WTC11 (cell line): ENCODE data around the gene HSPBAP1. TPM values are rescaled to one million over a fixed set of nuclear protein-coding genes. Genes with fewer than 3 reads are reported as not detected.

Experiments used
- AFF4 ChIP-seq: sonication (generic); formaldehyde crosslinking; IDR thresholded peaks from 2 replicates; pipeline ENCODE4 v1.8.1; 2023; ENCODE audit warnings: mild to moderate bottlenecking, missing genetic modification reagents, borderline replicate concordance
- ARID4B ChIP-seq: sonication (generic); formaldehyde crosslinking; IDR thresholded peaks from 2 replicates; pipeline ENCODE4 v1.8.0; 2023; ENCODE audit warnings: missing genetic modification reagents, mild to moderate bottlenecking, borderline replicate concordance
- CREB1 ChIP-seq: sonication (generic); formaldehyde crosslinking; IDR thresholded peaks from 2 replicates; pipeline ENCODE4 v1.8.0; 2023; ENCODE audit warnings: mild to moderate bottlenecking, missing genetic modification reagents
- E2F4 ChIP-seq: sonication (generic); formaldehyde crosslinking; IDR thresholded peaks from 2 replicates; pipeline ENCODE4 v1.8.1; 2022; ENCODE audit warnings: low read depth, mild to moderate bottlenecking, moderate library complexity, missing genetic modification reagents, borderline replicate concordance
- EMX1 ChIP-seq: fragments of 250-450 bp; sonication (Bioruptor Pico); IDR thresholded peaks from 2 replicates; pipeline ENCODE4 v1.8.0; 2021; ENCODE audit warnings: mild to moderate bottlenecking
- GABPB1 ChIP-seq: sonication (generic); formaldehyde crosslinking; IDR thresholded peaks from 2 replicates; pipeline ENCODE4 v1.8.1; 2023; ENCODE audit warnings: mild to moderate bottlenecking, missing genetic modification reagents
- MXD4 ChIP-seq: fragments of 250-450 bp; sonication (Bioruptor Pico); IDR thresholded peaks from 2 replicates; pipeline ENCODE4 v1.8.0; 2021; ENCODE audit warnings: mild to moderate bottlenecking, moderate library complexity, borderline replicate concordance
- NFATC4 ChIP-seq: fragments of 250-450 bp; sonication (Bioruptor Pico); IDR thresholded peaks from 2 replicates; pipeline ENCODE4 v1.9.0; 2021; ENCODE audit warnings: mild to moderate bottlenecking
- PRDM15 ChIP-seq: sonication (generic); formaldehyde crosslinking; IDR thresholded peaks from 2 replicates; pipeline ENCODE4 v1.8.0; 2022; ENCODE audit warnings: missing genetic modification reagents
- RELA ChIP-seq: sonication (generic); formaldehyde crosslinking; IDR thresholded peaks from 2 replicates; pipeline ENCODE4 v1.8.1; 2022; ENCODE audit warnings: missing genetic modification reagents, mild to moderate bottlenecking, borderline replicate concordance
- SP1 ChIP-seq: sonication (generic); formaldehyde crosslinking; conservative IDR thresholded peaks from 2 replicates; pipeline ENCODE4 v1.8.1; 2022; ENCODE audit warnings: missing genetic modification reagents
- ZNF263 ChIP-seq: sonication (generic); formaldehyde crosslinking; IDR thresholded peaks from 2 replicates; pipeline ENCODE4 v1.8.1; 2022; ENCODE audit warnings: low read depth, mild to moderate bottlenecking, moderate library complexity, missing genetic modification reagents
- ZNF281 ChIP-seq: sonication (generic); formaldehyde crosslinking; IDR thresholded peaks from 2 replicates; pipeline ENCODE4 v1.8.0; 2023; ENCODE audit warnings: mild to moderate bottlenecking, missing genetic modification reagents
- total RNA-seq: library from RNA; stranded (reverse); gene quantifications from 3 replicates; pipeline ENCODE4 v1.2.3, GENCODE V29; 2021
- TF ChIP-seq, protein P1 (sequence below): sonication (generic); formaldehyde crosslinking; IDR thresholded peaks from 2 replicates; pipeline ENCODE4 v1.8.0; 2022; ENCODE audit warnings: mild to moderate bottlenecking, missing genetic modification reagents
- TF ChIP-seq, protein P2 (sequence below): sonication (generic); formaldehyde crosslinking; IDR thresholded peaks from 2 replicates; pipeline ENCODE4 v1.8.1; 2023; ENCODE audit warnings: mild to moderate bottlenecking, missing genetic modification reagents, moderate library complexity
- TF ChIP-seq, protein P3 (sequence below): sonication (generic); formaldehyde crosslinking; conservative IDR thresholded peaks from 2 replicates; pipeline ENCODE4 v1.8.1; 2022; ENCODE audit warnings: mild to moderate bottlenecking, missing genetic modification reagents

HSPBAP1 gene
- total RNA-seq, 1 experiment from 2014 or later: 9.1 TPM

GRCh38 chr3:122794779-122795673 lies 1.4 kb upstream of the HSPBAP1 start, which contains the start of gene SLC49A4 (continued):
- TF ChIP-seq PRDM15 (CRISPR knock-in tag): peak; percentile 91
- peak; percentile 36; the same call in 1 of the 2 replicates for TF ChIP-seq ZNF263 (CRISPR knock-in tag)
- TF ChIP-seq, protein P1, sequence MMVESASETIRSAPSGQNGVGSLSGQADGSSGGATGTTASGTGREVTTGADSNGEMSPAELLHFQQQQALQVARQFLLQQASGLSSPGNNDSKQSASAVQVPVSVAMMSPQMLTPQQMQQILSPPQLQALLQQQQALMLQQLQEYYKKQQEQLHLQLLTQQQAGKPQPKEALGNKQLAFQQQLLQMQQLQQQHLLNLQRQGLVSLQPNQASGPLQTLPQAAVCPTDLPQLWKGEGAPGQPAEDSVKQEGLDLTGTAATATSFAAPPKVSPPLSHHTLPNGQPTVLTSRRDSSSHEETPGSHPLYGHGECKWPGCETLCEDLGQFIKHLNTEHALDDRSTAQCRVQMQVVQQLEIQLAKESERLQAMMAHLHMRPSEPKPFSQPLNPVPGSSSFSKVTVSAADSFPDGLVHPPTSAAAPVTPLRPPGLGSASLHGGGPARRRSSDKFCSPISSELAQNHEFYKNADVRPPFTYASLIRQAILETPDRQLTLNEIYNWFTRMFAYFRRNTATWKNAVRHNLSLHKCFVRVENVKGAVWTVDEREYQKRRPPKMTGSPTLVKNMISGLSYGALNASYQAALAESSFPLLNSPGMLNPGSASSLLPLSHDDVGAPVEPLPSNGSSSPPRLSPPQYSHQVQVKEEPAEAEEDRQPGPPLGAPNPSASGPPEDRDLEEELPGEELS (CRISPR knock-in tag): peak; percentile 77
- TF ChIP-seq, protein P2, sequence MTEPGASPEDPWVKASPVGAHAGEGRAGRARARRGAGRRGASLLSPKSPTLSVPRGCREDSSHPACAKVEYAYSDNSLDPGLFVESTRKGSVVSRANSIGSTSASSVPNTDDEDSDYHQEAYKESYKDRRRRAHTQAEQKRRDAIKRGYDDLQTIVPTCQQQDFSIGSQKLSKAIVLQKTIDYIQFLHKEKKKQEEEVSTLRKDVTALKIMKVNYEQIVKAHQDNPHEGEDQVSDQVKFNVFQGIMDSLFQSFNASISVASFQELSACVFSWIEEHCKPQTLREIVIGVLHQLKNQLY: peak; percentile 70; the same call in 1 of the 2 replicates
- TF ChIP-seq, protein P3, sequence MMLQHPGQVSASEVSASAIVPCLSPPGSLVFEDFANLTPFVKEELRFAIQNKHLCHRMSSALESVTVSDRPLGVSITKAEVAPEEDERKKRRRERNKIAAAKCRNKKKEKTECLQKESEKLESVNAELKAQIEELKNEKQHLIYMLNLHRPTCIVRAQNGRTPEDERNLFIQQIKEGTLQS (CRISPR knock-in tag): no peak
- TF ChIP-seq CREB1 (CRISPR knock-in tag): no peak
- no peak for TF ChIP-seq EMX1 (CRISPR knock-in tag)
- no peak for TF ChIP-seq ZNF281 (CRISPR knock-in tag)
- TF ChIP-seq SP1 (CRISPR knock-in tag): peak; percentile 65
- no peak for TF ChIP-seq NFATC4 (CRISPR knock-in tag)
- no peak; the same call in 1 of the 2 replicates for TF ChIP-seq GABPB1 (CRISPR knock-in tag)
- TF ChIP-seq E2F4 (CRISPR knock-in tag): 0 out of 2 replicates have a peak, but pooled peaks have one; percentile 40
- peak; percentile 46; the same call in 1 of the 2 replicates for TF ChIP-seq RELA (CRISPR knock-in tag)
- TF ChIP-seq ARID4B (CRISPR knock-in tag): 0 out of 2 replicates have a peak, but pooled peaks have one; percentile 37
- no peak for TF ChIP-seq MXD4 (CRISPR knock-in tag)
- peak; percentile 57; the same call in 1 of the 2 replicates for TF ChIP-seq AFF4 (CRISPR knock-in tag)
